ENCODE measurements around the gene PARP3. TPM values are rescaled to one million over a fixed set of nuclear protein-coding genes. Genes with fewer than 3 reads are reported as not detected.

The PARP3 gene
- total and polyA plus RNA-seq, 2 experiments from 2014 or later: 17.3 to 26.6 TPM

- Histone ChIP-seq H3K4me3 (peak within 1 kb of the TSS; percentile 27), H3K36me3 (no peaks in the 10 kb centered on the region), H3K27ac (peak within 1 kb of the TSS; percentile 86), H3K4me1 (ENCODE audit: low read depth) (peaks cover 16% of the 10 kb centered on the region), H3K9me3 (ENCODE audit: low read depth) (no peaks in the 10 kb centered on the region), H3K27me3 (no peaks in the 10 kb centered on the region)
- no peak for TF ChIP-seq CTCF (IDR thresholded peaks at IDR 0.05; ENCODE audit: low read depth, low read length)
- DNase-seq (ENCODE audit: low read depth in 1 of 2, low spot score in 1 of 2): peak; percentile 91 to 94
These were observed 40.8 kb downstream of the PARP3 start, which contains the start of gene ACY1 for GRCh38 chr3:51982838-51983577. TSS of gene ACY1 (plus strand) at chr3:51983535. CDS start at chr3:51984065, 530 bp downstream.

- no peak for TF ChIP-seq CTCF (IDR thresholded peaks at IDR 0.05; ENCODE audit: low read depth, low read length)
- H3K9me3 ChIP-seq (ENCODE audit: low read depth): no peaks in the 10 kb centered on the region
- DNase-seq (ENCODE audit: low read depth in 1 of 2, low spot score in 1 of 2): no peak
- peak overlapping the region; percentile 86 for H3K27ac ChIP-seq
- no peaks in the 10 kb centered on the region for H3K36me3 ChIP-seq
- peaks cover 16% of the 10 kb centered on the region for H3K4me1 ChIP-seq (ENCODE audit: low read depth)
- no peaks in the 10 kb centered on the region for H3K27me3 ChIP-seq
- peak overlapping the region; percentile 27 for H3K4me3 ChIP-seq
These were observed 41.6 kb downstream of the PARP3 start for GRCh38 chr3:51983578-51984268.

GRCh38 chr3:51984269-51984647 lies 42.1 kb downstream of the PARP3 start:
- Histone ChIP-seq H3K36me3 (no peaks in the 10 kb centered on the region), H3K9me3 (ENCODE audit: low read depth) (no peaks in the 10 kb centered on the region), H3K4me3 (no peak overlapping the region), H3K27ac (peak overlapping the region; percentile 86), H3K4me1 (ENCODE audit: low read depth) (peaks cover 16% of the 10 kb centered on the region), H3K27me3 (no peaks in the 10 kb centered on the region)
- DNase-seq (ENCODE audit: low read depth in 1 of 2, low spot score in 1 of 2): no peak
- no peak for TF ChIP-seq CTCF (IDR thresholded peaks at IDR 0.05; ENCODE audit: low read depth, low read length)

GRCh38 chr3:51985063-51985462 lies 42.9 kb downstream of the PARP3 start:
- peaks cover 16% of the 10 kb centered on the region for H3K4me1 ChIP-seq (ENCODE audit: low read depth)
- no peaks in the 10 kb centered on the region for H3K9me3 ChIP-seq (ENCODE audit: low read depth)
- no peak overlapping the region for H3K27ac ChIP-seq
- no peak for DNase-seq (ENCODE audit: low read depth in 1 of 2, low spot score in 1 of 2)
- no peak overlapping the region for H3K4me3 ChIP-seq
- no peaks in the 10 kb centered on the region for H3K27me3 ChIP-seq
- TF ChIP-seq CTCF (IDR thresholded peaks at IDR 0.05; ENCODE audit: low read depth, low read length): no peak
- no peaks in the 10 kb centered on the region for H3K36me3 ChIP-seq

GRCh38 chr3:51986010-51986947 lies 44.1 kb downstream of the PARP3 start:
- DNase-seq (ENCODE audit: low read depth in 1 of 2, low spot score in 1 of 2): no peak
- no peaks in the 10 kb centered on the region for H3K36me3 ChIP-seq

More at GRCh38 chr3:51986010-51986947, 44.1 kb downstream of the PARP3 start:
- no peak for TF ChIP-seq CTCF (IDR thresholded peaks at IDR 0.05; ENCODE audit: low read depth, low read length)
- Histone ChIP-seq H3K9me3 (ENCODE audit: low read depth) (no peaks in the 10 kb centered on the region), H3K4me3 (no peak overlapping the region), H3K27me3 (no peaks in the 10 kb centered on the region), H3K4me1 (ENCODE audit: low read depth) (peaks cover 16% of the 10 kb centered on the region), H3K27ac (no peak overlapping the region)

Data from cardiac muscle cell (in vitro differentiated cells and primary cell).